ENCODE data around the gene NCOA7.

DNA sequence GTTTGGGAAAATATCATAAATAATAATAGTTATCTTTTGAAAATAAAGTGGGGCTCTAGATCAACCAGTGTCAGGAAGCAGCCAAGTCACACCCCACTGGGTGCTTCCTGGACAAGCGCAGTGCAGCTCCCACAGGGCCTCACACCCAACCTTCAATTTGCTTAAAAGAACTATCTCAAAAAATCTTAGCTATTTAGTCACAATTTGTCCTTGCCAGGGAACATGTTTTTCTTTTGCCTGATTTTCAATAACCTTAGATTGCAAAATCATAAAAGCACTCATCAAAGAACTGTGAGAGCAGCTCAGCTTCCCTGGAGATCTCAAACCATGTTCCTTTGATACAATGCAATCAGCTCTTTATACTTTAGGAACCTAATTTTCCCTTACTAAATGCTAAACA, 1.6 kb upstream of the NCOA7 start:
- TF ChIP-seq, protein P1, sequence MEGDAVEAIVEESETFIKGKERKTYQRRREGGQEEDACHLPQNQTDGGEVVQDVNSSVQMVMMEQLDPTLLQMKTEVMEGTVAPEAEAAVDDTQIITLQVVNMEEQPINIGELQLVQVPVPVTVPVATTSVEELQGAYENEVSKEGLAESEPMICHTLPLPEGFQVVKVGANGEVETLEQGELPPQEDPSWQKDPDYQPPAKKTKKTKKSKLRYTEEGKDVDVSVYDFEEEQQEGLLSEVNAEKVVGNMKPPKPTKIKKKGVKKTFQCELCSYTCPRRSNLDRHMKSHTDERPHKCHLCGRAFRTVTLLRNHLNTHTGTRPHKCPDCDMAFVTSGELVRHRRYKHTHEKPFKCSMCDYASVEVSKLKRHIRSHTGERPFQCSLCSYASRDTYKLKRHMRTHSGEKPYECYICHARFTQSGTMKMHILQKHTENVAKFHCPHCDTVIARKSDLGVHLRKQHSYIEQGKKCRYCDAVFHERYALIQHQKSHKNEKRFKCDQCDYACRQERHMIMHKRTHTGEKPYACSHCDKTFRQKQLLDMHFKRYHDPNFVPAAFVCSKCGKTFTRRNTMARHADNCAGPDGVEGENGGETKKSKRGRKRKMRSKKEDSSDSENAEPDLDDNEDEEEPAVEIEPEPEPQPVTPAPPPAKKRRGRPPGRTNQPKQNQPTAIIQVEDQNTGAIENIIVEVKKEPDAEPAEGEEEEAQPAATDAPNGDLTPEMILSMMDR (IDR thresholded peaks at IDR 0.05) = no peak
- TF ChIP-seq POLR2A (IDR thresholded peaks at IDR 0.05) = no peak

Measured in adrenal gland (tissue), 5 donors.